NCI-H1105 (cell line): ENCODE measurements around the gene PROSER2.

Experiments
- DNase-seq: peaks from one replicate; lab custom pipeline; 2025; lab: John Stamatoyannopoulos, UW

The PROSER2 gene

DNA sequence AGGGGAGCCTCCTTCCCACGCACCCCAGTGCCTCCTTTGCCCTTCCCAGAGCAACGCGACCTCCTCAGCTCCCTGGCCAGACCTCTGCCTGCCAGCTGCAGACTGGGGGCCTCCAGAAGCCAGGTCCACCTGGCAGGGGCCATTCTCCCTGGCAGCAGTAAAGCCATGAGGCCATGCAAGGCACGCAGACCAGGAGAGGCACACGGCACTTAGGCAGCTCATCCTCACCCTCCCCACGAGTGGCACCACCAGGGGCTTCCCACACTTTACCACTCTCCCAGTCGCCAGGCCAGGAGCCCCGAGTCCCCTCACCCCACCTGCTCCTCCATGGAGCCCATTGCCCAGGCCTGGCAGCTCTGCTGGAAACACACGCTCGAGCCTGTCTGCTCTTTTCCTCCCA, 85.4 kb downstream of the PROSER2 start:
- no peak for DNase-seq

DNA sequence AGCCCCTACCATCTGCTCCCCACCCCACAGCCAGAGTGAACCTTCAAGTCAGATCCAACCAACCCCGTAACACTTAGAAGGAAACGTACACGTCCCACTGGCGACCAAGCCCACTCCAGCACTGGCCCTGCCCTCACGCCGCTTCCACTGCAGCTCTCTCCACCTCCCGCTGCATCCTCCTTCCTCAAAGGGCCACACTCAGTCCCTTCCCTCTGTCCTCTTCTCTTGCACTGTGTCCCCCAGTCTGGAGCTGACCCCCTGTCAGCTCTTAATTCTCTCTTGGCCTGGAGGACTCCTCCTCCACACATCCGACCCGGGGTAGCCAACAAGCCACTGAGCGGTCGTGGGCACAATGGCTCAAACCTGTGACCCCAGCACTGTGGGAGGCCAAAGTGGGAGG, 85.8 kb downstream of the PROSER2 start:
- no peak for DNase-seq

DNA sequence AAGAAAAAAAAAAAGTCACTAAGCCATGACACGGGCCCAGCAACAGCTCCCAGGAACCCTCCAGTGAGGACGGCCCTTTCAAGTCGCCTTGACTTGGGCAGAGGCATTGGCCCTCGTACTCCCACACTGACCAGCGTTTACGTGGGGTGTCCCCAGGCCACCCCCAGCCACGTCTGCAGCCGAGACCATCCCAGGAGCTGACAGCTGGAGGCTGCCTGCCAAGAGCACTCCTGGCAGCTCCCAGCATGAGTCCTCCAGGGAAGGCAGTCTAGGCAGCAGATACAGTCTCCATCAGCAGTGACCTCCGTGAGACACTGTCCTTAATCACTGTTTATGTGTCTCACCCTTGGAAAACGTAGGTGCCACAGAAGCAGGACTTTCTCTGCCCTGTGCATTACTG, 86.5 kb downstream of the PROSER2 start:
- DNase-seq = no peak

DNA sequence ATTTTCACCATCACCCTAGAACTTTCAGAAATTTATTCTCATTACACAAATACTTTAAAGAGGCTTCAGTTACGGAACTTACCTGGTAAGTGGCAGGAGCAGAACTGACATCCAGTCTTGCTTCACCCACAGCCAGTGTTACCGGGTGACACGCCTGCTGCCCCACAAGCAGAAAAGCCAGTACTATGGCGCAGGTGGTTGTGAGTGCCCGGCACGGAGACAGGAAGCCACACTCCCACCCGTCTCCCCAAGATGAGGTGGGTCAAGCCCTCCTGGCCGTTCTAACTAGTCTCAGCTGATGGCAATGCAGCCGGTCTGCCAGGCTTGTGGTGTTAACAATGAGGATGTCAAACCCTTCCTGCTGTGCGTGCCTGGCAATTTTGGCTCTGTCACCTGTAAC, 86.9 kb downstream of the PROSER2 start:
- no peak for DNase-seq

DNA sequence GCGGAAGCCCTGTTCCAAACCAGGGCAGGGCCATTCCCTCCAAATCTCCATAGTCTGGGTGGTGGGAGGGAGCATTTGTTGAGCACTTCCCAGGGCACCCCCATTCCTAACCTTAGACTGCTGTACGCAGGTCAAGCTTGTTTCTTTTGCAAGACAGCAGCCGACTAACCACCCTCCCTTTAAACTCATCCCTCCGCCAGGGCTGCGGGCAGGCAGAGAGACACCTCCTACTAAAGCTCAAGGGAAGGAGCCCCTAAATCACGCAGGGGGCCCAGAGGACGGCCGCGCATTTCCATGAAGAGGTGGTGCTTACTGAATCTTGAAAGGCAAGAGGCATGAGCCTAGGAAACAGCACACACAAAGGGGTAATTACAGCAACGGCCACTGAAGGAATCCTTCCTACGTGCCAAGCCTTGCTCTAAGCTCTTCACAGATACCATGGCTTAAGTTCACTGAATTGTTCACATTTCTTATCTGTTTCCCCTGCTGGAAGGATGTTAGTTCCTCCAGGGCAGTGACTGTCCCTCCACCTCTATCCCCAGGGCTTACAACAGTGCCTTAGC, 90.0 kb downstream of the PROSER2 start:
- no peak for DNase-seq

DNA sequence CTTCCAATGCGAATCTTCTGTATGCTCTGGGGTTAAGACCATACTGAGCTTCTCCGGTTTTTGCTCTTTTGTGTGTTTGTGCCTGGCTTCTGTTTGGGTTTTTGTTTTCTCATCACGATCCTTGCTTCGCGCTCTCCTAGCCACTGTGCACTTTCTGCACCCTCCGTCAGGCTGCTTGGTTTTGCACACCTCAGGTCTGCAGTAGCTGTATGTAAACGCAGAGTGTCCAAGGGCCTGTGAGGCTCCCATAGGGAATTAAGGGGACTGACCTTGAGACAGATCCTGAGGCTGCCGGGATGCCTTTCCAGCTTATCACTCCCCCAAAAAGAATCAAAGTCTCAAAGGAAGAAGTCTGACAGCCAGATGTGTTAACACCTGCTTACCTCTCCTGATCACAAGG, 95.2 kb downstream of the PROSER2 start:
- no peak for DNase-seq

DNA sequence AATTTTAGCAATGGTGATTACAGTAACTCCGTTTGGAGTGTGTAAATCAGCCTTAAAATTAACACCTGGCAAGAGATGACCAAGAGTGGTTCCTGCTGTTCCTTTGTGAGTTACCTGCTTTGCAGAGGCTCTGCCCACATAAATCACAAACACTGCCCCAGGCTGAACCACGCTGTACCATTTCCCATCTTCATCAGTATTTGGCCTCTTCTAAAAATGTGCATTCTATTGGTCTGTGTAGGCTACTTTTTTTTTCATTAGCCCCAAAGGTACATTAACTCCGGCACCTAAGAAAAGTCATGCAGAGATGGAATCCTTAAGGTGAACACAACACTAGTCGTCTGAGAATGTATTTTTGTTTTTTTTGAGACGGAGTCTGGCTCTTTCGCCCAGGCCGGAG, 96.1 kb downstream of the PROSER2 start:
- DNase-seq = no peak
